ENCODE data around the gene ASB1.

Gene ASB1

GRCh38 chr2:238488347-238488826 is 61.7 kb downstream of the ASB1 start:
- in situ Hi-C loops (cut with MboI; ENCODE audit: low sequenced_read_pairs): no loop called here

- in situ Hi-C loops (cut with MboI; ENCODE audit: low sequenced_read_pairs): no loop called here
These were observed 62.7 kb downstream of the ASB1 start for GRCh38 chr2:238489431-238489830.

GRCh38 chr2:238489896-238490295 is 63.2 kb downstream of the ASB1 start:
- in situ Hi-C loops (cut with MboI; ENCODE audit: low sequenced_read_pairs): no loop called here

GRCh38 chr2:238492840-238493239 is 66.1 kb downstream of the ASB1 start:
- in situ Hi-C loops (cut with MboI; ENCODE audit: low sequenced_read_pairs): no loop called here

GRCh38 chr2:238493411-238493810 is 66.7 kb downstream of the ASB1 start:
- in situ Hi-C loops (cut with MboI; ENCODE audit: low sequenced_read_pairs): no loop called here

- in situ Hi-C loops (cut with MboI; ENCODE audit: low sequenced_read_pairs): no loop called here
These were observed 67.3 kb downstream of the ASB1 start for GRCh38 chr2:238493880-238494572.

- in situ Hi-C loops (cut with MboI; ENCODE audit: low sequenced_read_pairs): no loop called here
These were observed 67.8 kb downstream of the ASB1 start for GRCh38 chr2:238494573-238494961.

- in situ Hi-C loops (cut with MboI; ENCODE audit: low sequenced_read_pairs): no loop called here
These were observed 68.7 kb downstream of the ASB1 start for GRCh38 chr2:238495422-238495821.

- in situ Hi-C loops (cut with MboI; ENCODE audit: low sequenced_read_pairs): no loop called here
These were observed 70.3 kb downstream of the ASB1 start for GRCh38 chr2:238496756-238497609.

- in situ Hi-C loops (cut with MboI; ENCODE audit: low sequenced_read_pairs): no loop called here
These were observed 70.9 kb downstream of the ASB1 start for GRCh38 chr2:238497610-238498005.

- in situ Hi-C loops (cut with MboI; ENCODE audit: low sequenced_read_pairs): no loop called here
These were observed 71.5 kb downstream of the ASB1 start for GRCh38 chr2:238498188-238498587.

GRCh38 chr2:238498691-238499295 is 72.1 kb downstream of the ASB1 start:
- in situ Hi-C loops (cut with MboI; ENCODE audit: low sequenced_read_pairs): no loop called here

GRCh38 chr2:238499731-238500580 is 73.2 kb downstream of the ASB1 start:
- in situ Hi-C loops (cut with MboI; ENCODE audit: low sequenced_read_pairs): no loop called here

- in situ Hi-C loops (cut with MboI; ENCODE audit: low sequenced_read_pairs): no loop called here
These were observed 74.6 kb downstream of the ASB1 start for GRCh38 chr2:238501311-238501710.
